Activated B cell treated with CpG ODN at 0.5 μM for 24 hours (primary cell): ENCODE data around the gene ELK4. TPM values are rescaled to one million over a fixed set of nuclear protein-coding genes. Genes with fewer than 3 reads are reported as not detected.
A peak's percentile ranks its signal among the peaks of the same experiment; 100 is the strongest.

Source experiments
- ATAC-seq: fragments of 200-7000 bp; cut with Tn5 transposase; one replicate; pipeline ENCODE4 v1.10.0; 2021; ENCODE audit warnings: low read depth, mild to moderate bottlenecking, moderate library complexity
- CTCF ChIA-PET: fragments of 350-600 bp; sonication (Branson Sonifier 250); formaldehyde crosslinking; loops from one replicate; lab custom pipeline; 2021; ENCODE audit warnings: antibody characterized with exemption; lab: Charles Lee
- POLR2A ChIA-PET: fragments of 350-600 bp; sonication (Branson Sonifier 250); formaldehyde crosslinking; loops from one replicate; lab custom pipeline; 2021; ENCODE audit warnings: antibody characterized with exemption; lab: Charles Lee
- DNase-seq: peaks from one replicate; pipeline ENCODE4 v3.0.0; 2022
- H3K27ac Mint-ChIP-seq: one replicate; pipeline ENCODE4 v1.8.0; 2020; ENCODE audit warnings: mixed read lengths
- H3K27me3 Mint-ChIP-seq: one replicate; pipeline ENCODE4 v1.8.0; 2021; ENCODE audit warnings: mixed read lengths
- H3K36me3 Mint-ChIP-seq: one replicate; pipeline ENCODE4 v1.8.0; 2021; ENCODE audit warnings: low read depth, mixed read lengths
- H3K4me1 Mint-ChIP-seq: one replicate; pipeline ENCODE4 v1.8.0; 2021; ENCODE audit warnings: mixed read lengths
- H3K4me3 Mint-ChIP-seq: one replicate; pipeline ENCODE4 v1.8.0; 2020; ENCODE audit warnings: mild to moderate bottlenecking, mixed read lengths
- H3K9me3 Mint-ChIP-seq: one replicate; pipeline ENCODE4 v1.8.0; 2020; ENCODE audit warnings: mixed read lengths
- CTCF ChIP-seq: fragments of 200-600 bp; IDR thresholded peaks from one replicate; pipeline ENCODE4 v1.8.0; 2022; ENCODE audit warnings: antibody characterized with exemption, mild to moderate bottlenecking
- intact Hi-C: fragments of 100-400 bp; cut with micrococcal nuclease; formaldehyde crosslinking; loops from one replicate; pipeline ENCODE4 v1.15.1; 2024
- total RNA-seq: library from RNA; stranded (reverse); gene quantifications from 2 replicates; pipeline ENCODE4 v1.2.3, GENCODE V29; 2022

The ELK4 gene
- total RNA-seq, 1 donor from 2014 or later, result 141 TPM

- no peak for DNase-seq
- ChIA-PET POLR2A (no interaction called here), CTCF (interaction anchor here (10.5 kb wide), 1 partner anchor 61 kb away, joined by 298 read pairs; no protein-coding TSS in a partner anchor)
- Mint-ChIP-seq H3K4me1 (peaks cover 46% of the 10 kb centered on the region), H3K9me3 (no peaks in the 10 kb centered on the region), H3K27me3 (no peaks in the 10 kb centered on the region), H3K4me3 (no peak overlapping the region), H3K36me3 (peaks cover 41% of the 10 kb centered on the region), H3K27ac (peak overlapping the region; percentile 64)
- ATAC-seq, result no peak
- intact Hi-C loops, result loop anchor here (2.0 kb wide), 1 partner anchor 14 kb away; no protein-coding TSS in a partner anchor
- no peak for TF ChIP-seq CTCF
These were observed 34.9 kb downstream of the ELK4 start for GRCh38 chr1:205596876-205597275.

GRCh38 chr1:205595861-205596260 is 36.0 kb downstream of the ELK4 start:
- intact Hi-C loops, result loop anchor here (2.0 kb wide), 1 partner anchor 15 kb away; no protein-coding TSS in a partner anchor
- Mint-ChIP-seq H3K36me3 (peaks cover 41% of the 10 kb centered on the region), H3K27ac (peak overlapping the region; percentile 74), H3K27me3 (no peaks in the 10 kb centered on the region), H3K4me3 (no peak overlapping the region), H3K4me1 (peaks cover 51% of the 10 kb centered on the region), H3K9me3 (no peaks in the 10 kb centered on the region)
- no peak for TF ChIP-seq CTCF
- ATAC-seq (no peak), DNase-seq (no peak)
- CTCF ChIA-PET, result interaction anchor here (1.6 to 10.5 kb wide), 4 partner anchors 36 to 381 kb away, joined by 4 to 298 read pairs (median 39); partner anchors contain the start of gene ELK4
- POLR2A ChIA-PET, result interaction anchor here (0.6 to 7.0 kb wide), 4 partner anchors 36 to 117 kb away, joined by 3 to 119 read pairs (median 8); partner anchors contain the start of gene ELK4

GRCh38 chr1:205595435-205595834 is 36.4 kb downstream of the ELK4 start:
- H3K4me3 Mint-ChIP-seq, result no peak overlapping the region
- no peaks in the 10 kb centered on the region for H3K27me3 Mint-ChIP-seq
- TF ChIP-seq CTCF, result no peak
- H3K9me3 Mint-ChIP-seq, result no peaks in the 10 kb centered on the region
- peak overlapping the region; percentile 74 for H3K27ac Mint-ChIP-seq
- peaks cover 37% of the 10 kb centered on the region for H3K36me3 Mint-ChIP-seq
- intact Hi-C loops, result no loop called here
- CTCF ChIA-PET, result interaction anchor here (1.6 to 10.5 kb wide), 4 partner anchors 37 to 382 kb away, joined by 4 to 298 read pairs (median 39); partner anchors contain the start of gene ELK4
- POLR2A ChIA-PET, result interaction anchor here (0.6 to 7.0 kb wide), 3 partner anchors 37 to 73 kb away, joined by 3 to 119 read pairs (median 9); partner anchors contain the start of gene ELK4
- ATAC-seq (no peak), DNase-seq (no peak)
- H3K4me1 Mint-ChIP-seq, result peaks cover 51% of the 10 kb centered on the region

GRCh38 chr1:205594846-205595245 is 37.0 kb downstream of the ELK4 start:
- Mint-ChIP-seq H3K4me3 (peak overlapping the region; percentile 9), H3K36me3 (peaks cover 32% of the 10 kb centered on the region), H3K27me3 (no peaks in the 10 kb centered on the region), H3K4me1 (peaks cover 51% of the 10 kb centered on the region), H3K9me3 (no peaks in the 10 kb centered on the region), H3K27ac (peak overlapping the region; percentile 74)
- ATAC-seq (no peak), DNase-seq (no peak)
- POLR2A ChIA-PET, result interaction anchor here (0.6 to 7.0 kb wide), 4 partner anchors 23 to 74 kb away, joined by 3 to 119 read pairs (median 4); partner anchors contain the start of gene ELK4
- intact Hi-C loops, result loop anchor here (5.0 kb wide), 1 partner anchor 473 kb away; the partner anchor contains the start of gene RBBP5
- CTCF ChIA-PET, result interaction anchor here (1.1 to 10.5 kb wide), 5 partner anchors 37 to 382 kb away, joined by 3 to 298 read pairs (median 9); partner anchors contain the start of gene ELK4
- no peak for TF ChIP-seq CTCF

- Mint-ChIP-seq H3K4me1 (peaks cover 51% of the 10 kb centered on the region), H3K36me3 (peaks cover 23% of the 10 kb centered on the region)
These were observed 37.8 kb downstream of the ELK4 start for GRCh38 chr1:205593967-205594366.

More at GRCh38 chr1:205593967-205594366, 37.8 kb downstream of the ELK4 start:
- ATAC-seq (no peak), DNase-seq (no peak)
- Mint-ChIP-seq H3K27me3 (no peaks in the 10 kb centered on the region), H3K27ac (peak overlapping the region; percentile 82), H3K9me3 (no peaks in the 10 kb centered on the region), H3K4me3 (peak overlapping the region; percentile 67)
- intact Hi-C loops, result loop anchor here (2.0 to 5.0 kb wide), 2 partner anchors 383 to 472 kb away; partner anchors contain the start of gene RBBP5
- POLR2A ChIA-PET, result interaction anchor here (0.6 to 7.0 kb wide), 7 partner anchors 24 to 473 kb away, joined by 4 to 119 read pairs (median 5); partner anchors contain the start of gene ELK4
- TF ChIP-seq CTCF, result no peak
- CTCF ChIA-PET, result interaction anchor here (1.0 to 10.5 kb wide), 8 partner anchors 41 to 384 kb away, joined by 3 to 298 read pairs (median 32); partner anchors contain the start of gene ELK4
